HUES6 (cell line): ENCODE data around the gene ZNF516.
A peak's percentile ranks its signal among the peaks of the same experiment; 100 is the strongest.

Experiments used
- H3K27ac ChIP-seq: 2 replicates; pipeline ENCODE4 v1.7.0; 2013; ENCODE audit warnings: low read depth, mild to moderate bottlenecking, low read length, inconsistent platforms
- H3K27me3 ChIP-seq: 2 replicates; pipeline ENCODE4 v1.6.1; 2013; ENCODE audit warnings: low read length; ENCODE audit not compliant: control insufficient read depth, insufficient read depth
- H3K36me3 ChIP-seq: 2 replicates; pipeline ENCODE4 v1.6.1; 2013; ENCODE audit warnings: low read length; ENCODE audit not compliant: control insufficient read depth, insufficient read depth
- H3K4me1 ChIP-seq: 2 replicates; pipeline ENCODE4 v1.6.1; 2013; ENCODE audit warnings: low read length; ENCODE audit not compliant: control insufficient read depth, insufficient read depth
- H3K4me3 ChIP-seq: 2 replicates; pipeline ENCODE4 v1.5.1; 2013; ENCODE audit warnings: low read depth, low read length
- H3K9ac ChIP-seq: one replicate; pipeline ENCODE4 v1.6.1; 2013; ENCODE audit warnings: mild to moderate bottlenecking, low read length
- H3K9me3 ChIP-seq: 2 replicates; pipeline ENCODE4 v1.6.1; 2013; ENCODE audit warnings: low read depth, low read length; ENCODE audit not compliant: control insufficient read depth, insufficient read depth

ZNF516 gene

DNA sequence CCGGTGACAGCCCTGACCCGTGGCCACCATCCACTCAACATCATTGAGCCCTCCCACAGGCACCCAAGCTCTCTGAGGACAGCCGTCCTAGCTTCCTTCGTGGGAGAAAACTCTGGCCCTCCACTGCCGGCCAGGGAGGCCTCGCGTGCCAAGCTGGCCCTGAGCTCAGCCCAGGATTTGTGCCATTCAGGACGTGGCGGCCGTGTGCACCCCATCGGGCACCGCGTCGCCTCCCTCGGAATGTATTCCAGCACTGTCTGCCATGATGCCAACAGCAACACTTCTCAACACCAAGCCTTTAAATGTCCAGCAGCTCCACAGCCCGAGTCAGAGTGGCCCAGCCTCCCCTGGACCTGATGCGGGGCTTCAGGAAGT is 35.7 kb downstream of the ZNF516 start:
- H3K27ac ChIP-seq, result no peak overlapping the region
- H3K36me3 ChIP-seq, result peaks cover 13% of the 10 kb centered on the region
- H3K4me3 ChIP-seq, result no peak overlapping the region
- H3K27me3 ChIP-seq, result no peaks in the 10 kb centered on the region
- H3K9ac ChIP-seq, result no peak overlapping the region
- peaks cover 18% of the 10 kb centered on the region for H3K4me1 ChIP-seq
- H3K9me3 ChIP-seq, result no peaks in the 10 kb centered on the region

DNA sequence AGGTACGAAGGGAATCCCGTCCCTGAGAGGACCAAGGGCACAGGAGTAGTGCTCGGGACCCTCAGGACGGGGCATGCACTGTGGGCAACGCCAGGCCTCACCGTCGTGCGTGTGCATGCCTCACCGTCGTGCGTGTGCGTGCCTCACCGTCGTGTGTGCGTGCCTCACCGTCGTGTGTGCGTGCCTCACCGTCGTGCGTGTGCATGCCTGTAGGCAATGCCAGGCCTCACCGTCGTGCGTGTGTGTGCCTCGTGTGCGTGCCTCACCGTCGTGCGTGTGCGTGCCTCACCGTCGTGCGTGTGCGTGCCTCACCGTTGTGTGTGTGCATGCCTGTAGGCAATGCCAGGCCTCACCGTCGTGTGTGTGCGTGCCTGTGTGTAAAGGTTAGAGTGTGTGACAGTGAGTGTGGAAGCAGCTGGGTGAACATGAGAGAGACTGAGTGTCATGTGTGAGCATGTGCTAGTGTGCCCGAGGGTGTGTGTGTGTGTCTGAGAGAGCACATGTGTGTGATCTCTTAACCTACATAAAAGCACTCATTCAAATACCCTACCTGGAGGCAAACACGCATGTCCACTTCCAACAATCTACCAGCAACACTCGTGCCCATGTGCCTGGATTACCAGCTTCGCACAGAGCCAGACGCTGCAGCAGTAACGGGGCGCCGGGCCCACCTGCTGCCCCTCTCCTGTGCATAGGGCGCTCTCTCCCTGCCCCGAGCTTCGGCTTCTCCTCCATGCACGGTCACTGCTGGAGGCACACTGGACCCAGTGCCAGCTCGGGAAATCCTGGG is 36.3 kb downstream of the ZNF516 start:
- H3K9ac ChIP-seq, result no peak overlapping the region
- H3K27me3 ChIP-seq, result no peaks in the 10 kb centered on the region
- peaks cover 24% of the 10 kb centered on the region for H3K4me1 ChIP-seq
- no peaks in the 10 kb centered on the region for H3K9me3 ChIP-seq
- no peak overlapping the region for H3K27ac ChIP-seq
- peaks cover 13% of the 10 kb centered on the region for H3K36me3 ChIP-seq
- no peak overlapping the region for H3K4me3 ChIP-seq

GRCh38 chr18:76457957-76458356 is 37.1 kb downstream of the ZNF516 start:
- Histone ChIP-seq H3K27me3 (no peaks in the 10 kb centered on the region), H3K36me3 (peaks cover 13% of the 10 kb centered on the region), H3K9me3 (no peaks in the 10 kb centered on the region), H3K27ac (no peak overlapping the region), H3K9ac (no peak overlapping the region), H3K4me1 (peaks cover 31% of the 10 kb centered on the region), H3K4me3 (no peak overlapping the region)

- H3K27ac ChIP-seq, result no peak overlapping the region
- H3K9me3 ChIP-seq, result no peaks in the 10 kb centered on the region
- H3K36me3 ChIP-seq, result peaks cover 13% of the 10 kb centered on the region
- H3K27me3 ChIP-seq, result no peaks in the 10 kb centered on the region
- no peak overlapping the region for H3K9ac ChIP-seq
- no peak overlapping the region for H3K4me3 ChIP-seq
- H3K4me1 ChIP-seq, result peaks cover 36% of the 10 kb centered on the region
Observed at GRCh38 chr18:76457475-76457874, 37.6 kb downstream of the ZNF516 start.

- peaks cover 43% of the 10 kb centered on the region for H3K4me1 ChIP-seq
- peaks cover 13% of the 10 kb centered on the region for H3K36me3 ChIP-seq
- H3K9ac ChIP-seq, result no peak overlapping the region
- no peak overlapping the region for H3K27ac ChIP-seq
- no peak overlapping the region for H3K4me3 ChIP-seq
- H3K9me3 ChIP-seq, result no peaks in the 10 kb centered on the region
- H3K27me3 ChIP-seq, result peaks cover under 1% of the 10 kb centered on the region; the same call in 1 of the 2 replicates
Observed at GRCh38 chr18:76456823-76457222, 38.2 kb downstream of the ZNF516 start.

DNA sequence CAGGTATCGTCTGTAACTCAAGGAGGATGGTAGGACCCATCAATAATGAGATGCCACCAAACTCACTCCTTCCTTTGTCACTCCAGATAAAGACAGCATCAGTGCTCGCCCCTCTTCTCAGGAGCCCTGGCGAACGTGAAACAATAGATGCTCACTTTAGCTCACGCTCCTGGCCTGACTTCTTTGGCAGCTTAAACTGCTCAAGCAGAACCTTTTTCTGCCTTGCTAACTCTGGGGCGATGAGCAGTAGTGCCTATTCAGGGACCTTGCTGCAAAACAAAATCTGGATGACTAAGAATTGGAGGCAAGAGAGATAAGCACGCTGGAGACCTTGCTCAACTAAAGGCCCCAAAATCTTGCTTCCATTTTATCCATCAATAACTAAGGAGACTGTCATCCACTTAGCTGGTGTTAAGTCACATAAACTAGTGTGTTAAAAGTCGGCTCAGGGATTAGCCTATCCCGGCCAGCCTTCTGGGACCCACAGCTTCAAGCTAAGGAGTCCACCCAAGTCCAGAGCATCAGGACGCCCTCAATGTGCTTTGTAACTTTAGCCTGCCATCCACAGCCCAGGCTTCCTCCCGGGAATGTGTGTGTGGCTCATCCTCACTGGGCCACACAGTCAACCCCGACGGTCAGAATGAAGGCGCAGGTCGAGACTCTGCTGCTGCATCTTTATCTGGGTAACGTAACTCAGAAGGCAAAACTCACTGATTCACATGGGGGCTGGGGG is 38.9 kb downstream of the ZNF516 start:
- H3K9ac ChIP-seq, result no peak overlapping the region
- no peak overlapping the region for H3K27ac ChIP-seq
- no peaks in the 10 kb centered on the region for H3K9me3 ChIP-seq
- H3K4me3 ChIP-seq, result no peak overlapping the region
- peaks cover 49% of the 10 kb centered on the region for H3K4me1 ChIP-seq
- H3K27me3 ChIP-seq, result peaks cover 3% of the 10 kb centered on the region; the same call in 1 of the 2 replicates
- H3K36me3 ChIP-seq, result peaks cover 13% of the 10 kb centered on the region

GRCh38 chr18:76455003-76455676 is 39.9 kb downstream of the ZNF516 start:
- Histone ChIP-seq H3K4me1 (peaks cover 50% of the 10 kb centered on the region), H3K36me3 (peaks cover 13% of the 10 kb centered on the region)

DNA sequence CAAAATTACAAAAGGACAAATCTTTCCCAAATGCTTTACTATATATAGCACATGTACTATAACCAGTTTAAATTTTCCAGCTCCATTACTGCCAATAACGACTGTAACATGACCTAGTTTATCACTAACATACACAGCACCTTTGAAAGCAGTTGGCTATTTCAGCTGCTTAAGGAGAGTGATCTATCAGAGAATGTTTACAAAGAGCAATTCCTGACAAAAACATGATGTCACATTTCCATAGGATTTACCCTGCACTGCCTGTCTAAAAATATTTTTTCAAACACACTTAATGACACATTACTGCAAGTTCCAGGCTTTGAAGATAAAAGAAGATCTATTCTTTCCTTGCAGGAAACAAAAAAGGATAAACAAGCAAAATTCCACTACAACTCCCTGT is 40.6 kb downstream of the ZNF516 start:
- H3K27me3 ChIP-seq, result peaks cover 3% of the 10 kb centered on the region; the same call in 1 of the 2 replicates
- H3K9me3 ChIP-seq, result no peaks in the 10 kb centered on the region
- H3K27ac ChIP-seq, result no peak overlapping the region
- H3K4me1 ChIP-seq, result peaks cover 52% of the 10 kb centered on the region
- H3K36me3 ChIP-seq, result peaks cover 9% of the 10 kb centered on the region
- H3K9ac ChIP-seq, result no peak overlapping the region
- no peak overlapping the region for H3K4me3 ChIP-seq

More at GRCh38 chr18:76455003-76455676, 39.9 kb downstream of the ZNF516 start:
- Histone ChIP-seq H3K27ac (no peak overlapping the region), H3K27me3 (peaks cover 3% of the 10 kb centered on the region; the same call in 1 of the 2 replicates), H3K9me3 (no peaks in the 10 kb centered on the region), H3K9ac (no peak overlapping the region), H3K4me3 (no peak overlapping the region)

DNA sequence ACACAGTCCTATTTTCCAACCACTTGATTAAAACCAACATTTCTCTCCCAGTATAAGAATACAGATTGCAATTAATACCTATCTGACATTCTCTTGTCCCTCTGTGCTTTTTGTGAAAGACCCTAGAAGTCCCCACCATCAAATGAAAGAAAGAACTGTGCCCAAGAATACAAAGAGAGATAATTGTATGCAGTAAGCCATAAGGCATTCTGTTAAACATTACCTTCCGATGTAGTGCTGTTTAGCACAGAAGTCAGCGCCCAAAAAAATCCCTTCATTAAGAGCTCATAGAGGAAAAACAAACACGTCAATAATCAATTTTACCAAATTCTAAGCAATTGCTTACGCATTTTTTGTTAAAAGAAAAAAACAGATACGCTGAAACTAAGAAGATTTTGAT is 41.1 kb downstream of the ZNF516 start:
- Histone ChIP-seq H3K9ac (no peak overlapping the region), H3K27ac (no peak overlapping the region), H3K9me3 (no peaks in the 10 kb centered on the region), H3K36me3 (peaks cover 5% of the 10 kb centered on the region), H3K4me3 (no peak overlapping the region), H3K27me3 (peaks cover 3% of the 10 kb centered on the region; the same call in 1 of the 2 replicates), H3K4me1 (peaks cover 55% of the 10 kb centered on the region)

- H3K9me3 ChIP-seq, result no peaks in the 10 kb centered on the region
- peaks cover 60% of the 10 kb centered on the region for H3K4me1 ChIP-seq
- no peaks in the 10 kb centered on the region for H3K36me3 ChIP-seq
- 0 out of 2 replicates have a peak overlapping the region, but pooled peaks have one; percentile 7 for H3K4me3 ChIP-seq
- no peak overlapping the region for H3K9ac ChIP-seq
- H3K27ac ChIP-seq, result no peak overlapping the region
- peaks cover 3% of the 10 kb centered on the region; the same call in 1 of the 2 replicates for H3K27me3 ChIP-seq
Observed at GRCh38 chr18:76453057-76453561, 41.9 kb downstream of the ZNF516 start.
